ENCODE data around the gene SLC6A6.

GRCh38 chr3:14503706-14504065, 101.3 kb downstream of the SLC6A6 start:
- TF ChIP-seq CTCF (IDR thresholded peaks at IDR 0.05; ENCODE audit: insufficient read depth, low read depth, low read length): no peak
- TF ChIP-seq EZH2 (IDR thresholded peaks at IDR 0.05; ENCODE audit: insufficient read depth, low read length): no peak

All from astrocyte (in vitro differentiated cells and primary cell).